GOT3 (cell line): ENCODE measurements around the gene RAB3A.
"Not testable (repeated sequence)": the region's sequence is repeated elsewhere in the genome, so short reads cannot be mapped to it uniquely, and the experiment has no call there.

Source experiments
- DNase-seq: peaks from one replicate; lab custom pipeline; 2025; ENCODE audit warnings: mixed read lengths; lab: John Stamatoyannopoulos, UW

The RAB3A gene

DNA sequence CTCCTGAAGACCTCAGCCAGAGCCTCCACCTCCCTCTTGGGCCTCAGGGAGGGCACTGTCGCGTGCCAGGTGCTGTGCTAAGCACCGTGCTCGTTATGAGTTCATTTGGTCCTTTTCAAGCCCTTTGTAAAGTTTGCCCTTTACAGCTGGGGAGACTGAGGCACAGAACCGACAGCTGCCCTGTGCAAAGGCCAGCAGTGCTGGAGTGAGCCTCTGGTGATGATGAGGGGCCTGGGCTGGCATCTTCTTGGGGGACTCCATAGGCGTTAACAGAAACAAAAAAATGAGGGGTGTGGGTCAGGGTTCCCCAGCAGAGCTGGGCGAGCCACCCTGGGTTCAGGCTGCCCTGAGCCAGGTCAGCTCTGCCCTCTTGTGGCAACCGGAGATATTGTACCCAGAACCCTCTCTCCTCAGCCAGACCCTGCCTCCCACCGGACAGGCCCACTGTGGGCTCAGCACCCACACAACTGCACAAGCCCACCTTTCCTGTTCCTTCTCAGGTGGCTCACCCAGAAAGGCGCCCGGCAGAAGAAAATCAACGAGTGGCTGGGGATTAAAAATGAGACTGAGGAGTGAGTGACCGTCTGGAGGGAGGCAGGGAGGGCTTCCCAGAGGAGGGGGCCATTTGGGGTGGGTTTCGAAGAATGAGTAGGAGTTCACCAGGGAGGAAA, 35.7 kb downstream of the RAB3A start:
- no peak for DNase-seq

GRCh38 chr19:18167011-18167410, 36.8 kb downstream of the RAB3A start:
- DNase-seq = no peak

- no peak for DNase-seq
Measured at GRCh38 chr19:18165794-18166544, 37.9 kb downstream of the RAB3A start.

GRCh38 chr19:18164072-18164471, 39.8 kb downstream of the RAB3A start:
- no peak for DNase-seq

DNA sequence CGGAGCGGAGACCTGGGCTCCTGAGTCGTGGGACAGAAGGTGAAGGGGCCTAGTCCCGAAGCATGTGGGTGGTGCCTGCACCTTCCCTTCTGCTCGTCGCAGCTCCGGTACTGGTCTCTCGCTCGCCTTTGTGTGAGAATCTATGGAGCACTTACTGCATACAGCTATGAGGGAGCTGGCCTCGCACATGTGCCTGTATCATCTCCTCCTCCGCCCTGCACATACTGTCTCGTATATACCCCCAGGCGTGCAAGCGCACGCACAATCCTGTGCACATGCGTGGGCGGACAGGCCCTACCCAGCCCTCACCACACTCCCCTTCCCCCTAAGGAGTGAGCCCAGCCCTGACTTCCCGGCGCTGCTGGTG, 42.2 kb downstream of the RAB3A start:
- DNase-seq = no peak

DNA sequence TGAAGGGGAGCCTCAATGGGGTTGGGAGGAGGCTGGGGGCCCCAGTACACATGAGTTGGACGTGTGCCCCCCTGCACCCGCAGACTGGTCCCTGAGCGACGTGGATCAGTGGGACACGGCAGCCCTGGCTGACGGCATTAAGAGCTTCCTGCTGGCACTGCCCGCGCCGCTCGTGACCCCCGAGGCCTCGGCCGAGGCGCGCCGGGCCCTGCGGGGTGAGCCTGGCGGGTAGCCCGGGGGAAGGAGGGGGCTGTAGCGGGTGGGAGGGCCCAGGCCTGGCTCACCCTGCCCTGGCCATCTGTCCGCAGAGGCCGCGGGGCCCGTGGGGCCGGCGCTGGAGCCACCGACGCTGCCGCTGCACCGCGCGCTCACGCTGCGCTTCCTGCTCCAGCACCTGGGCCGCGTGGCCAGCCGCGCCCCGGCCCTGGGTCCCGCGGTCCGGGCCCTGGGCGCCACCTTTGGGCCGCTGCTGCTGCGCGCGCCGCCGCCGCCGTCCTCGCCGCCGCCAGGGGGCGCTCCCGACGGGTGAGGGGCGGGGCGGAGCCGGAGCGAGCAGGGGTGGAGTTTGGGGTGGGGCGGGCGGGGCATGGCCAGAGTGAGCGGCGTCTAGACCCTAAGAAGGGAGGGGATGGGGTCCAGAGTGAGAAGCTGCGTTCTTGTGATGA, 42.7 kb downstream of the RAB3A start:
- DNase-seq = no peak

- no peak for DNase-seq
Measured at GRCh38 chr19:18160493-18160970, 43.3 kb downstream of the RAB3A start.

DNA sequence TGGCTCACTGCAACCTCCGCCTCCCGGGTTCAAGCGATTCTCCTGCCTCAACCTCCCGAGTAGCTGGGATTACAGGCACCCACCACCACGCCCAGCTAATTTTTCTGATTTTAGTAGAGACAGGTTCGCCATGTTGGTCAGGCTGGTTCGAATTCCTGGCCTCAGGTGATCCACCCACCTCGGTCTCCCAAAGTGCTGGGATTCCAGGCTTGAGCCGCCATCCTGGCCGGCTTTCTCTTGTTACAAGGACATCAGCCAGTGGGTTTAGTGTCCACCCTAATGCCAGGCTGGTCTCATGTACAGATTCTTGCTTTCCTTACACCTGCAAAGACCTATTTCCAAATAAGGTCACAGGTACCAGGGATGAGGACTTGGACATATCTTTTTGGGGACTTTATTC, 44.0 kb downstream of the RAB3A start:
- DNase-seq = no peak

GRCh38 chr19:18159059-18159616, 44.7 kb downstream of the RAB3A start:
- DNase-seq = not testable (repeated sequence)

DNA sequence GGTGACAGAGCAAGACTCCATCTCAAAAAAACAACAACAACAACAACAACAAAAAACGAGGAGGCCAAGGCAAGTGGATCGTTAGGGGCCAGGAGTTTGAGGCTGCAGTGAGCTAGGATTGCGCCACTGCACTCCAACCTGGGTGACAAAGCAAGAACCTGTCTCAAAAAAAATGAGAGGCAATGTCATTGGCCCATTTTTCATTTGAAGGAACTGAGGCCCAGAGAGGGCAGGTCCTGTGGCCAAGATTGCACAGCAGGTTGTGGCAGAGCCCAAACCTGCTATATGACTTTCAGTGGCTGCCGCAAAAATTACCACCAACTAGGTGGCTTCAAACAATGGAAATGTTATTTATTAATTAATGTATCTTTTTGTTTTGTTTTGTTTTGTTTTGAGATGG, 45.4 kb downstream of the RAB3A start:
- DNase-seq = no peak

DNA sequence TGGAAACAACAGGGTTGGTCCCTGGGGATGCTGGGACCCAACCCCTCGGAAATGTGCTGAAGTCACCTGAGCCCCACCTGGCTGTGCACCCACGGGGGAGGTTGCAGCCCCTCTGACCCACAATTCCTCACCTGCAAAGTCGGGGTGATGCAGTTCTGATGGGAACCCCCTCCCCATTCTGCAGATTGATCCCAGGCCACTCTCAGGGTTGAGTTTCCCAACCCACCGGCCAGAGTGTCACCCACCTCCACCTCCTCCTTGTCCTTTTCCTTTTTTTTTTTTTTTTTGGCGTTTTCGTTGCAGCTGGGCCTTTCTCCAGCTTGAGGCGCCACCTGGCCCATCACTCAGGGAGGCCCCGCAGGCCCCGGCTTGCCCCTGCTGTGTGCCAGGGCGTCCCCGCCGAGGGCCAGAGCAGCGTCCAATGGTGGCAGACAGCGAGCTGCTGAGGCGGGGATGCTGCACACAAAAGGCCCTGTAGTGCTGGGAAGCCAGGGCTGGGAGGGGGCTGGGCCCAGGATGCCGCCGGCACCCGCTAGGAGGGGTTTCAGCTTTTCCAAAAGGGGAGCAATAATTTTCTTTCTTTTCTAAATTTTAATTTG, 46.3 kb downstream of the RAB3A start:
- DNase-seq = no peak

- no peak for DNase-seq
Measured at GRCh38 chr19:18156841-18157464, 46.9 kb downstream of the RAB3A start.

DNA sequence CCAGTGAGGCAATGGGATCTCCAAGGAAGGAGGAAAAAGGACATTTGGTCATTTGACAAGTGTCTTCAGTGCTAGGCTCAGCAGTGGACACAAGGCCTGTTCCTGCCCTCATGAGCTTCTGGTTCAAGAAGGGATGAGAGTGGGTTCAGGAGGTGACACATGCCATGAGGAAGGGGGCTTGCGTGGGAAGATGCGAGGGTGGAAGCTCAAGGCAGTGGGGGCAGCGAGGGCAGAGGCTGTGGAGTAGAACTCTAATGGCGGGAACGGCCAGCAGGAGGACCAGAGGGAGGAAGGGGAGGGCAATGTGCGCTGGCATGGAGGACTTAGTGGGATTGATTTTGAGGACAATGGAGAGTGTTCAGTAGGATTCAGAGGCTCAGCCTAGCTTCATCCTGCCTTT, 47.6 kb downstream of the RAB3A start:
- DNase-seq = no peak

- DNase-seq = no peak
Measured at GRCh38 chr19:18155095-18156087, 48.5 kb downstream of the RAB3A start.

DNA sequence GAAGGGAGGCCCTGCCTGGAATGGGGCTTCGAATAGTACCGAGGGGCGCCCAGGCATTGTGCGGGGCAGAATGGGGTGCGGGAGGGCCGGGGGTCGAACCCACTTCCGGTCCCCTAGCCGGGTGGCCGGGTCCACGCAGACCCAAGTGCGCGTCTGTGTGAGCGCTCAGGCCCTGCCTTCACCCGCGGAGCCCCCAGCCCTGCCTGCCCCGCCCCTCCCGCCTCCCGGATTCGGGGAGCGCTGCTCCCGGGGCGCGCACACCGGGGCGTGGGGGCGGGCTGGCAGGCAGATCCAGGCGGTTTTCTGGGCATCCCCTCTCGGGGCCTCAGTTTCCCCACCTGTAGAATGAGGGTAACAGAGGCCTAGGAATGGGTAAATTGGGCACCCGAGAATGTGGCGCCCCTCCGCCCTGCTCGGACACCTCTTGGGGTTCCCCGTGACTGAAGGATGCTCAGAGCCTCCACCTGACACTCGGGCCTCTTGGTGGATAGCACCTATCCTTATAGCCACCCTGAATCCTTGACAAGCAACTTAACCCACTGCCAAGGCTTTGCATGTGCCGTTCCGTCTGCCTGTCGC, 50.2 kb downstream of the RAB3A start:
- no peak for DNase-seq

- DNase-seq = peak; percentile 95
Measured at GRCh38 chr19:18152817-18153555, 50.9 kb downstream of the RAB3A start, which contains the start of gene PIK3R2. Gene PIK3R2, plus strand, starts transcription at chr19:18153163. Its CDS starts 2,717 bp downstream, at chr19:18155880.

- DNase-seq = peak; percentile 77
Measured at GRCh38 chr19:18152442-18152816, 51.4 kb downstream of the RAB3A start.

GRCh38 chr19:18150776-18151624, 52.8 kb downstream of the RAB3A start:
- no peak for DNase-seq

- no peak for DNase-seq
Measured at GRCh38 chr19:18149596-18149975, 54.3 kb downstream of the RAB3A start.
